ENCODE results near the gene TMEM63A. TPM values are rescaled to one million over a fixed set of nuclear protein-coding genes. Genes with fewer than 3 reads are reported as not detected.
A peak's percentile ranks its signal among the peaks of the same experiment; 100 is the strongest.

The TMEM63A gene
- total and polyA plus RNA-seq, 2 donors (not counting 3 experiments of a cell fraction or from before 2014, with no cell fraction given) = 28.7 to 41.4 TPM

- intact Hi-C loops (cut with micrococcal nuclease) (no loop called here), dilution Hi-C loops (cut with MboI; ENCODE audit: extremely low pct_ligation_motif_present, low sequenced_read_pairs) (no loop called here)
- Histone ChIP-seq H3K79me2 (ENCODE audit: control insufficient read depth, insufficient read depth, low read length) (no peaks in the 10 kb centered on the region), H3K4me3 (replicated peaks in 1 of 3; ENCODE audit: insufficient read depth in 1 of 3, low read depth in 1 of 3, low read length in 3 of 3) (no peak overlapping the region), H2AFZ (ENCODE audit: low read depth, low read length) (no peak overlapping the region), H3K9ac (replicated peaks; ENCODE audit: extremely low read depth, insufficient read depth, low read length) (no peak overlapping the region), H3K4me1 (ENCODE audit: control insufficient read depth, extremely low read depth, insufficient read depth, low read length) (peaks cover 7% of the 10 kb centered on the region), H3K27me3 (ENCODE audit: control insufficient read depth in 2 of 2, insufficient read depth in 2 of 2, low read length in 2 of 2) (no peaks in the 10 kb centered on the region), H3K9me1 (replicated peaks; ENCODE audit: control insufficient read depth, extremely low read depth, insufficient read depth, low read length) (no peaks in the 10 kb centered on the region), H3K4me2 (ENCODE audit: insufficient read depth, low read length) (no peak overlapping the region), H3K36me3 (ENCODE audit: control insufficient read depth in 2 of 2, extremely low read depth in 1 of 2, insufficient read depth in 2 of 2, low read length in 2 of 2) (no peaks in the 10 kb centered on the region), H4K20me1 (replicated peaks; ENCODE audit: control insufficient read depth, extremely low read depth, insufficient read depth, low read length) (no peaks in the 10 kb centered on the region), H3K9me3 (replicated peaks; ENCODE audit: control insufficient read depth, insufficient read depth, low read length) (no peaks in the 10 kb centered on the region), H3K27ac (ENCODE audit: insufficient read depth, low read depth, low read length) (no peak overlapping the region)
- CTCF ChIA-PET = interaction anchor here (1.3 to 4.1 kb wide), 3 partner anchors 14 to 121 kb away, joined by 3 to 12 read pairs (median 7); partner anchors contain the start of genes SRP9 and TMEM63A
- POLR2A ChIA-PET = no interaction called here
- BruUV-seq (replicated peaks) = no TSS peak
- no peak for FAIRE-seq
- TF ChIP-seq MYC (IDR thresholded peaks at IDR 0.05; ENCODE audit: low read depth, low read length) = no peak
- no peak for TF ChIP-seq POLR2AphosphoS5 (IDR thresholded peaks at IDR 0.05; ENCODE audit: insufficient read depth, low read depth, low read length)
- DNase-seq (ENCODE audit: low read depth, low spot score) = no peak
Observed at GRCh38 chr1:225897595-225898514, 15.7 kb upstream of the TMEM63A start.

- no peak overlapping the region for H3K27ac ChIP-seq (ENCODE audit: insufficient read depth, low read depth, low read length)
- dilution Hi-C loops (cut with MboI; ENCODE audit: extremely low pct_ligation_motif_present, low sequenced_read_pairs) (no loop called here), intact Hi-C loops (cut with micrococcal nuclease) (no loop called here)
- POLR2A ChIA-PET = no interaction called here
- no peaks in the 10 kb centered on the region for H3K36me3 ChIP-seq (ENCODE audit: control insufficient read depth in 2 of 2, extremely low read depth in 1 of 2, insufficient read depth in 2 of 2, low read length in 2 of 2)
- no peaks in the 10 kb centered on the region for H3K9me3 ChIP-seq (replicated peaks; ENCODE audit: control insufficient read depth, insufficient read depth, low read length)
- H4K20me1 ChIP-seq (replicated peaks; ENCODE audit: control insufficient read depth, extremely low read depth, insufficient read depth, low read length) = no peaks in the 10 kb centered on the region
- FAIRE-seq (no peak), DNase-seq (ENCODE audit: low read depth, low spot score) (no peak)
- no peaks in the 10 kb centered on the region for H3K27me3 ChIP-seq (ENCODE audit: control insufficient read depth in 2 of 2, insufficient read depth in 2 of 2, low read length in 2 of 2)
- H2AFZ ChIP-seq (ENCODE audit: low read depth, low read length) = peak overlapping the region; percentile 6
- H3K4me1 ChIP-seq (ENCODE audit: control insufficient read depth, extremely low read depth, insufficient read depth, low read length) = peaks cover 7% of the 10 kb centered on the region
- no peaks in the 10 kb centered on the region for H3K9me1 ChIP-seq (replicated peaks; ENCODE audit: control insufficient read depth, extremely low read depth, insufficient read depth, low read length)
- TF ChIP-seq POLR2AphosphoS5 (IDR thresholded peaks at IDR 0.05; ENCODE audit: insufficient read depth, low read depth, low read length) = no peak
- TF ChIP-seq POLR2A (IDR thresholded peaks at IDR 0.05; ENCODE audit: low read depth, low read length) = no peak
- no peak for TF ChIP-seq MYC (IDR thresholded peaks at IDR 0.05; ENCODE audit: low read depth, low read length)
- CTCF ChIA-PET = interaction anchor here (1.3 to 4.1 kb wide), 2 partner anchors 14 to 120 kb away, joined by 3 to 12 read pairs; partner anchors contain the start of gene SRP9
- H3K4me2 ChIP-seq (ENCODE audit: insufficient read depth, low read length) = no peak overlapping the region
- BruUV-seq (replicated peaks) = no TSS peak
- no peaks in the 10 kb centered on the region for H3K79me2 ChIP-seq (ENCODE audit: control insufficient read depth, insufficient read depth, low read length)
- H3K9ac ChIP-seq (replicated peaks; ENCODE audit: extremely low read depth, insufficient read depth, low read length) = no peak overlapping the region
- no peak overlapping the region for H3K4me3 ChIP-seq (replicated peaks in 1 of 3; ENCODE audit: insufficient read depth in 1 of 3, low read depth in 1 of 3, low read length in 3 of 3)
Observed at GRCh38 chr1:225896937-225897549, 14.9 kb upstream of the TMEM63A start.

Measured in endothelial cell of umbilical vein (primary cell).